Stimulated activated CD4-positive, alpha-beta T cell treated with anti-CD3 and anti-CD28 coated beads, Interleukin-15, amount 100 ng/mL, for 1 hour (primary cell): ENCODE results near the gene RBMX.
"Not testable (repeated sequence)": the region's sequence is repeated elsewhere in the genome, so short reads cannot be mapped to it uniquely, and the experiment has no call there.

Experiments used
- DNase-seq, 2 donors: peaks; one replicate each; pipeline ENCODE4 v3.0.0-alpha.2; 2020; ENCODE audit warnings: low read depth in 1 of 2, low spot score in 1 of 2

The RBMX gene

DNA sequence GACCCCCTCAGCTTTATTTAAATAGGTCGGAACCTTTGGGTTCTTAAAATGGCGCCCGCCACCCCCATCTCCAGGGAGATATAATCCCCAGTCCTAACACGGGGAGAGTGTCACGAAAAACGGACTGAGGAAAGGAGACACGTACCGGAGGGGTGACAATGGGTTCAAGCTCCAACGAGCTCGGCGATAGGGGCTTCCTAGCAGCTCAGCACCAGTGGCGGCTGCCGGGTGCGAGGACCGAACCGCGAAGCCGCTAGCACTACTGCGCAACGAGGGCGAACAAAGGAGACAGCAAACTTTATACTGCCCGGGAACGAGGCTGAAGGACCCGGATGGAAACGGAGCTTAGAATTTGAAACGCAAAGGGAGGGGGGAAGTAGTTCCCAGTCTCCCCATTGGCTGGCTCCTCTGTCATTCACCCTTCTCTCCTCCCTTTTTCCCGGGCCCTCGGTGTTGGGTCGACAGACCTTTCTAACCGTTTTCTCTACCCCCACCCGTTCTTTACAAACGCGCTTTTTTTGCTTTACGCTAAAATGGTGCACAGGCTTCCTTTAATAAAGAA, at the start of gene RBMX:
Gene RBMX (minus strand): TSS at position 274 of the 562 bp plus-strand sequence. CDS start 1,298 bp downstream, outside the sequence.
- DNase-seq = peak; percentile 67 to 75

DNA sequence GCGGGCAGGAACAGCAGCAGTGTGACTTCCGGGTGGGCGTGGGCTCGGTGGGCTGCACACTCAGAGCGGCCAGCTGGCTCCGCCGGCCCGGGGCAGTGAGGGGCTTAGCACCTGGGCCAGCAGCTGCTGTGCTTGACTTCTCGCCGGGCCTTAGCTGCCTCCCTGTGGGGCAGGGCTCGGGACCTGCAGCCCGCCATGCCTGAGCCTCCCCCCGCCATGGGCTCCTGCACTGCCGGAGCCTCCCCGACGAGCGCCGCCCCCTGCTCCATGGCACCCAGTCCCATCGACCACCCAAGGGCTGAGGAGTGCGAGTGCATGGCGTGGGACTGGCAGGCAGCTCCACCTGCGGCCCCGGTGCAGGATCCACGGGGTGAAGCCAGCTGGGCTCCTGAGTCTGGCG, 40.9 kb upstream of the RBMX start:
- not testable (repeated sequence) for DNase-seq

DNA sequence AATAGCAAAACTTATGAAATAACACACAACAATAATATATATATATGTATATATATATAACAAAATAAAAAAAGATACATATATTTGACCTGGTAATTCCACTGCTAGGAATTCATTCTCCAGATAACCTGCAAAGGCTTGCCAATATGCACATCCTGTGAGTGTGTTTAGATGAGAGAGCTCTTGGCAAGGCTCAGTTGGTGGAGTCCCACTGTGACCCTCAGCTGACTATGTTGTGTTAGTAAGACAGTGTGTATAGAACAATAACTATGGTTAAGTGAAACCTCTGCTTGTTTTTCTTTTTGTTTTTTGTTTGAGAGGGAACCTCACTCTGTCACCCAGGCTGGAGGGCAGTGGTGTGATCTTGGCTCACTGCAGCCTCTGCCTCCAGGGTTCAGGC, 39.5 kb upstream of the RBMX start:
- DNase-seq = no peak

DNA sequence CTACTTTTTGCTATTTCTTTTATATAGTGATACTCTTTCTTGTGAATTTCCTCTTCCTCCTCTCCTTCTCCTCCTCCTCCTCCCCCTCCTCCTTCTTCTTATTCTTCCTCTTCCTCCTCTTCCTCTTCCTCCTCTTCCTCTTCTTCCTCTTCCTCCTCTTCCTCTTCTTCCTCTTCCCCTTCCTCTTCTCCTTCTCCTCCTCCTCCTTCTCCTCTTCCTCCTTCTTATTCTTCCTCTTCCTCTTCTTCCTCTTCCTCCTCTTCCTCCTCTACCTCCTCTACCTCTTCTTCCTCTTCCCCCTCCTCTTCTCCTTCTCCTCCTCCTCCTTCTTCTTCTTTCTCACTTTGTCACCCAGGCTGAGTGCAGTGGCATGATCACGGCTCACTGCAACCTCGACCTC, 36.3 kb upstream of the RBMX start:
- no peak for DNase-seq

DNA sequence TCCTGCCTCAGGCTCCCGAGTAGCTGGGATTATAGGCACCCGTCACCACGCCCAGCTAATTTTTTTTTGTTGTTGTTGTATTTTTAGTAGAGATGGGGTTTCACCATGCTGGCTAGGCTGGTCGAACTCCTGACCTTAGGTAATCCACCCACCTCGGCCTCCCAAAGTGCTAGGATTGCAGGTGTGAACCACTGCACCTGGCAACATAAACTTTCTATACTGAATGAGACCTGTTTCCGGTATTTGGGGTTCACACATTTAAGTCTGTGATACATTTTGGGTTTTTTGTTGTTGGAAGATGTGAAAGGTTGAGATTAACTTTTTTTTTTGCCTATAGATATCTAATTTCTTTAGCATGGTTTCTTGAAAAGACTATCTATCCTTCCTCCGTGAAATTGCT, 31.1 kb upstream of the RBMX start:
- not testable (repeated sequence) for DNase-seq

DNA sequence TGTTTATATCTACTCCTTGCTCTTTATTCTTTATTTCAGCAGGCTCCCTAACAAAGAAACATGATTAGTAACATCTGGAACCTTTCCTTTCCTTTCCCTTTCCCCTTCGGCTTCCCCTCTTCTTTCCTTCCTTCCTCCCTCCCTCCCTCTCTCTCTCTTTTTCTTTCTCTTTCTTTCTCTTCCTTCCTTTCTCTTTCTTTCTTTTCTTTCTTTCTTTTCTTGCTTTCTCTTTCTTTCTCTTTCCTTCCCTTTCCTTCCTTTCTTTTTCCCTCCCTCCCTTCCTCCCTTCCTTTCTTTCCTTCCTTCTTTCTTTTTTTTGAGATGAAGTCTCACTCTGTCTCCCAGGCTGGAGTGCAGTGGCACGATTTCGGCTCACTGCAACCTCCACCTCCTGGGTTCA, 30.7 kb upstream of the RBMX start:
- DNase-seq = no peak

DNA sequence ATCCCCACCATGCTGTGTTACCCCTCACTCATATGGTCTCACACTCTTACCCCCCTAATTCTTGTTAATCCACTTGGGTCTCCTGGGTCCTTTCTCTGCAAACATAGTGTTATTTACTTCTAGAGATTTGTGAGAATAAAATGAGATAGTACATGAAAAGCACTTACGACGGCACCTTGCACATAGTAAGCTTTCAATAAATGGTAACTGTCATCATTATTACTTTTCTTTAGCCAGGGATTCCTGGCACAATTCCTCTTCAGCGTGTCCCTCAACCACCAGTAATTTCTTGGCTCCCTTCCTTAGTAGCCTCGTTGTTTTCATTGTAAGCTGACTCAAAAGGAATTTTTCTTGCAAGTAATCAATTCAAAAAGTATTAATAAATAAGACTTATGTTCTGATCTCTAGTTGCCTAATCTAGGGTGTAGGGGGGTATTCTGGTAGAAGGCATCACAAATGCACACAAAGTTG, 30.1 kb upstream of the RBMX start:
- DNase-seq = no peak

DNA sequence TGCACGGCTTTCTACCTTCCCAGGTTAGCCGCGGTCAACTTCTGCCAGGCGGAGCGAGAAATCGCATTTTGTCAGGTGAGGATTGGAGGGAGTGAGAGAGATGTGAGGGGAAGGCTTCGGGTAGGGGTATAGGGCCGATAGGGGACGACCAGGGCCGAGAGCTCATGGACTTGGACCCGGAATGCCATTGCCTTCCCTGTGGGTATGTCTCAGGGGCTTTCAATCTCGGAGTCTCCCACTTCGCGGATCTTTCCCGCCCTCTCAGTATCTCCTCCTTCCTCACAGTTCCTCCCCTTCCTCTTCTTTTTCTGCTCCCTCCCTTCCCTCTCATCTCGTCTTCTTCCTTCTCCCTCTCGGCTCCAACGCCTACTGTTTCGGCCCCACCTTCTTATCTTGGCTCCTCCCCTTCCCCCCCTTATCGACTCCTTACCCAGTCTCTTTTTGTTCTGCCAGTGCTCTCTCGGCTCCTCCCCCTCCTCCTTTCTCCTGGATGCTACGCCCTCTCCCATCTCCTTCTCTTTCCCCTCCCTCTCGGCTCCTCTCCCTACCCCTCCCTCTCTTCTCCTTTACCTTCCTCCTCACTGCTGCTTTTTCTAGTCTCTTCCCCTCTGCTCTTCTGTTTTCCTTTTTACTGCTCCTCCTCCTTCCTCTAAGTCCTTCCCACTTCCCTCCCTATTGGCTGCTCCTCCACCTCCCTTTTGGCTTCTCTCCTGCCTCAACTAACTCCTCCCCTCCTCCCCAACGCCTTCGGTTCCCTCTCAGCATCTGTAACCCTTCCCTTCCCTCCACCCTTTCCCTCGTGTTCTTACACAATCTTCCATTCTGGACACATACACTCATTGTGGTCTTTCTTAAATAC, 29.4 kb upstream of the RBMX start:
- peak; percentile 12 to 24 for DNase-seq

DNA sequence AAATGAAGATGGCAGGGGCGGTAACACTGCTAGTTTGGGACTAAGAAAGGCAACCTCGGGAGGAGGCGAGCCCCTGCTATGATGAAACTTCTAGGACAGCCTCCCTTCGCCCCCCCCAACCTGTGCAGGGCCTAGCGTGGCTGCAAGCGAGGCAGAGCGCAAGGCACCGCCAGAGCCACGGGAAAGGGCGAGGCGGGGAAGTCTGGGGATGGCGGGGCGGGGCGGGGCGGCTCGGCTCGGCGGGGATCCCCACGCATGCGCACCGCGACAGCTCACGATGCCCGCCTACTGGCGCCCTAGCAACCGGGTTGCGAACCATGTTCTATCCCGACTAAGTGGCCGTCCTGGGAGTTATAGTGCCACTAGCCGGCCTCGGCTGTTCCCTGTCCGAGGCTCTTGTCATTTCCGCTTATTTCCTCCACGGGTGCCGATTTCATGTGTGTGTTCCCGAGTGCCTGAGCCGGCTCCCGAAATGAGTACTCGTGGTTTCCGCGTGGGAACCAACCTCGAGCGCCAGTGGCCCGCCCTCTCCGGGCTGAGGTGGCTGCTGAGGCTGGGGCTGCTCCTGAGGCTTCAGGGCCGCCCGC, 28.7 kb upstream of the RBMX start:
- peak; percentile 44 to 59 for DNase-seq

DNA sequence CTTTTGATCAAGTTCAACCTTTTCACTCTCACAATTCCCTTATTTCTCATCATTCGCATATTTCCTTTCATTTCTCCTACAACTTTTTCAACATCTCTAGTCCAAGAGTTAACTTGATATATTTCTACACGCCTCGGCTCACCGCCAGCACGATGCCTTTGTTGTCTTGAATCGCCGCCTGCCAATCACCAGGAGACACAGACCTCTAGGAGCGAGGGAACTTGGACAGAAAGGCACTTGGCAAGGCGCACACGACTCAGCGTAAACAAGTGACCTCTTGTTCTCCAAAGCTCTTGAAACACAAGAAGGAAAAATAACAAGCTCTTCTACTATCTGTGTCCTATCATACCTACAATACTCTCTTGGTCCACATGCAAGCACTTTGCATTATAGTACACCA, 27.1 kb upstream of the RBMX start:
- DNase-seq = no peak

DNA sequence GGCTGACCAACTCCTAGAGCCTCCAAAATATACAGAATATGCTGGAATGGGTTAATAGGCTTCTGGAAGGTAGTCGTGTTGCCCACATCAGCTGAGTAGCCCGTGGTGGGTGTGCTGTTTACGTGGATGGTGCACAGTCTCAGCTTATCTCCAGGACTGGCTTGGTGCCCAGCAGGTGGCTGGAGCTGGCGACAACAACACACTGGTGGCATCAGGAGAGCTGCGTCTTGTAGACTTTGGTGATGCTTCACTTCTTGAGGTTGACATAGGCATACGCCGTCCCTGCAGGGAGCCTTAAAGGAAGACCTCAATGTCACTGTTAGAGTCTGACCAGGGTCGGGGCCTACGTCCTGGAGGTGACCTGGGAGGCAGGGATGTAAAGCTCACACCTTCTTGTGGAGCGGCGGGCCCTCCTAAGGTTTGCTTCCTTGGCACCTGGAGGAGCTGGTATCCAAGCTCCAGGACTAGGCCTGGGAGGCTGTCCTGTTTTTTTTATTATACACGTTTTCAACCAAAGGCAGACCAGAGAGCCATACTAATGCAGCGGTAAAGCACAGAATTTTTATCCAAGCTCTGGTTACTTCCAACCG, 26.5 kb upstream of the RBMX start:
- DNase-seq = no peak

DNA sequence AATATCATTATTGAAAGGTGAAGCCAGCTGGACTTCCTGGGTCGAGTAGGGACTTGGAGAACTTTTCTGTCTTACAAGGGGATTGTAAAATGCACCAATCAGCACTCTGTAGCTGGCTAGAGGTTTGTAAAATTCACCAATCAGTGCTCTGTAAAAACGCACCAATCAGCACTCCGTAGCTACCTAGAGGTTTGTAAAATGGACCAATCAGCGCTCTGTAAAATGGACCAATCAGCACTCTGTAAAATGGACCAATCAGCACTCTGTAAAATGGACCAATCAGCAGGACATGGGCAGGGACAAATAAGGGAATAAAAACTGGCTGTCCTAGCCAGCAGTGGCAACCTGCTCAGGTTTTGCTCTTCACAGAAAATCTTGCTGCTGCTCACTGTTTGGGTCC, 23.5 kb upstream of the RBMX start:
- not testable (repeated sequence) for DNase-seq

DNA sequence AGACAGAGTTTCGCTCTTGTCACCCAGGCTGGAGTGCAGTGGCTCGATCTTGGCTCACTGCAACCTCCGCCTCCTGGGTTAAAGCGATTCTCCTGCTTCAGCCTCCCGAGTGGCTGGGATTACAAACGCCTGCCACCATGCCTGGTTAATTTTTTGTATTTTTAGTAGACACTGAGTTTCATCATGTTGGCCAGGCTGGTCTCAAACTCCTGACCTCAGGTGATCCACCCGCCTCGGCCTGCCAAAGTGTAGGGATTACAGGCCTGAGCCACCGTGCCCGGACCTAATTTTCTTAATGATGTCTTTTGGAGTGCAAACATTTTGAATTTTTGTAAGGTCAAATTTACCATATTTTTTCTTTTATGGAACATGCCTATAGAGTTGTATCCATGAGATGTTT, 19.5 kb upstream of the RBMX start:
- not testable (repeated sequence) for DNase-seq

DNA sequence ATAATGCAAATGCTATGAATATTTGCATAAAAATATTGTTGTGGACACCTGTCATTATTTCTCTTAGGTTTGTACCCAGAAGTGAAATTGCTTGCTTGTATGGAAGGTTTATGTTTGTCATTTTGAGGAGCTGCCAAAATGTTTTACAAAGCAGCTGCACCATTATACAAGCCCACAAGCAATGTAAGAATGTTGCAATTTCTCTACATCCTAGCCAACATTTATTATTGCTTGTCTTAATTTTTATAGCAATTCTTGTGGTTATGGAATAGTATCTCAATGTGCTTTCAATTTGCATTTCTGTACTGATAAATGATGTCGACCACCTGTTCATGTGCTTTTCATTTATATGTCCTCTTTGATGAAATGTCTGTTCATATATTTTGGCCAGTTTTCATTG, 18.7 kb upstream of the RBMX start:
- no peak for DNase-seq

DNA sequence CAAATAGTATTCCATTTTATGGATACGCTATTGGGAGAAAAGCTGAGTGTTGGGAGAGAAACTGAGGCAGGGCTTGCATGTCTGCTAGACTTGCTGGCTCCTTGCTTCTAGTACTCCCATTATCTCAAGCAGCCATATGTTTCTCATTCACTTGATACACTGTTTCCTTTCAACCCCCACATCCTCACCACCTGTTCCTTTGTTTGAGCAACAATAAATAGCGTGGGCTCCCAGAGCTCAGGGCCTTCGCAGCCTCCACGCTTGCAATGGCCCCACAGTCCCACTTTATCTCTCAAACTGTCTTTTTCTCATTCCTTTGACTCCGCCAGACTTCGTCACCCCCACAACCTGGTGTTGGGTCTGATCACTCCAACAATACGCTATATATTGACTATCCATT, 18.2 kb upstream of the RBMX start:
- not testable (repeated sequence) for DNase-seq

DNA sequence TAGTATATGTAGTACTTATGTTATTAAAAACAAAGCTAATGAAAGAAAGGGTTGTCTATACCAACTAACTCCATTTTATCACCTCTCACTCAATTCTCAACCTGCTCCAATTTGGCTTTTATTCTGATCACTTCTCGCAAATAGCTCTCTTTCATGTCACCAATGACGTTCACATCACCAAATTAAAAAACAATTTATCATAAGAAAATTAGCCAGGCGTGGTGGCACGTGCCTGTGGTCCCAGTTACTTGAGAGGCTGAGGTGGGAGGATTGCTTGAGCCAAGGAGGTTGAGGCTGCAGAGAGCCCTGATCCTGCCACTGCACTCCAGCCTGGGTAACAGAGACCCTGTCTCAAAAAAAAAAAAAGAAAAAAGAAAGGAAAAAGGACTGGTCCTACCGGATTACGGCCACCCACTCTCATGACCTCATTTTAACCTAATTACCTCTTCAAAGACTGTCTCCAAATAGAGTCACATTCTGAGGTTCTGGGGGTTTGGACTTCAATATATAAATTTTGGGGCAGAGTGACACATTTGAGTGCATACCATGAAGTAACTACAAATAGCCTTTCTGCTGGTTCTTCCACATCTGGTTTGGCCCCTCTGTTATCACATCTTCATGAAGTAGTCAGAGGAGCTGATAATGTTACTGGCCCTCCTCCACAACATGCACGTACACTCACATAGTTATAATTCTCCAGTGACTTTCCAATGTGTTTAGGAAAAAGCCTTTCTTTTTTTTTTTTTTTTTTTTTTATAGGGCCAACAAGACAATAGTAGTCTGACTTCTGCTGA, 15.8 kb upstream of the RBMX start:
- DNase-seq = no peak

DNA sequence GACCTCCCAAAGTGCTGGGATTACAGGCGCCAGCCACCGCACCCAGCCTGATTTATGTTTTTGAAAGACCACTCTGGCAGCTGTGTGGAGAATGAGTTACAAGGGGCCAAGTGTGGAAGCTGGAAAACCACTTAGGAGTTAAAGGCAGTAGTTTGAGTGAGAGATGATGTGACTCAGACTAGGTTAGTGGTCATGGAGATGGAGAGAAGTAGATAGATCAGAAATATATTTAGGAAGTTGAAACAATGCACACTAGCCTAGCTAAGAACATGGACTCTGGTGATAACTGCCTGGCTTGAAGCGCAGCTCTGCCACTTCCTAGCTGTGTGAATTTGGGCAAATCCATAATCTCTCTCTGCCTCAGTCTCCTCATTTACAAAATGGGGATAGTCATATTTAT, 11.9 kb upstream of the RBMX start:
- no peak for DNase-seq

DNA sequence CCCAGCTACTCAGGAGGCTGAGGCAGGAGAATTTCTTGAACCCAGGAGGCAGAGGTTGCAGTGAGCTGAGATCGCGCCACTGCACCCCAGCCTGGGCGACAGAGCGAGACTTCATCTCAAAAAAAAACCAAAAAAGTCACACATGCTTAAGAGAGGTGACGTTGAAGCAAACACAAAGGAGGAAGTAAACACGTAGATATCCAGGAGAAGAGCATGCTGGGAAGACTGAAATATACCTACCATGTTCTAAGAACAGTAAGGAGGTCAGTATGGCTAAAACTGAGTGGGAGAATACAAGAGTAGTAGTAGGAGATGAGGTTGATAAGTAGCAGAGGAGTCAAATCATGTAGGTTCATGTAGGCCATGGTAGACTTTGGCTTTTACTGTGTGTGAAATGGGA, 10.1 kb upstream of the RBMX start:
- not testable (repeated sequence) for DNase-seq

DNA sequence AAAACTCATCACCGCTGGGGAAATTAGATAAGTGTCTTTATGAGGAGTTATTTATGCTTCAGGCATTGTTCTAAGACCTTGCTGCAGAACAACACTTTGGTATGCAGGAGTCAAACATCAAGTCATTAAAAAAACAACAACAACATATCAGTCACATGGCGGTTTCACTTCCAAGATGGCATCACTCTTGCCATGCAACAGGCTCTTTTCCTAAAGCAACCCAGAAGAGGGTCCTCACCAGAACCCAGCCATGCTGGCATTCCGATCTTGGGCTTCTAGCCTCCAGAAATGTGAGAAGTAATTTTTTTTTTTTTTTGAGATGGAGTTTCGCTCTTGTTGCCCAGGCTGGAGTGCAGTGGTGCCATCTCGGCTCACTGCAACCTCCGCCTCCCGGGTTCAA, 8.7 kb upstream of the RBMX start:
- no peak for DNase-seq

DNA sequence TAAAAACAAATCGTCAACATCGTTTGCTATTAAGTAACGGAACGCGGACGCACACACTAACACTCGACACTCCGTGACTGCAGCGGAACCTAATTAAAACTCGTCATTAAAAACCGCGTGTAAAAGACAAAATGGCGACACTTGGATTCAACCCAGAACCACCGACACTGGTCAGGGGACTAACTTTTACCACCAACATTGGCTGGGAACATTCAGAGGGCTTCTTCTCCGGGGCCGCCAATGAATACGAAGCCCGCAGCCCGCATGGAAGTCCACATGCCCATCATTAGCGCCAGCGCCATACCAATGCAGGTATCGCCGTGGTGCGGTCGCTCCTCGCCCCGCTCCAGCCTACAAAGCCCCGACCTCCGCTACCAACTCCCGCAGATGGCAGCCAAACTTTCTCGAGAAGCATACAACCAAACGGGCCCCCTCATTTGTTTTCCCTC, 498 bp downstream of the RBMX start:
- DNase-seq = peak in 1 of 2 donors; percentile 7
